Esophagus squamous epithelium (tissue), 4 donors: Measurements from ENCODE around the gene CHID1.

Experiments used
- CTCF ChIP-seq, 6 experiments: fragments of 450-650 bp in 4 of 6; fragments of 200-600 bp in 2 of 6; sonication (generic) in 2 of 6; IDR thresholded peaks; one replicate each; pipeline ENCODE4 v1.5.1; 2016 to 2019; ENCODE audit warnings: antibody characterized with exemption in 6 of 6, mild to moderate bottlenecking in 4 of 6, moderate library complexity in 4 of 6
- POLR2A ChIP-seq, 4 donors: fragments of 450-650 bp; IDR thresholded peaks; one replicate each; pipeline ENCODE4 v1.6.1; 2017; ENCODE audit warnings: antibody characterized with exemption in 4 of 4, mild to moderate bottlenecking in 4 of 4, moderate library complexity in 3 of 4

GRCh38 chr11:926341-926916, 15.8 kb upstream of the CHID1 start:
- TF ChIP-seq CTCF (IDR thresholded peaks at IDR 0.05) (no peak), POLR2A (IDR thresholded peaks at IDR 0.05) (no peak)
